OCI-LY1 (cell line): ENCODE data around the gene RPL7A.

Source experiments
- H2AFZ ChIP-seq: fragments of 200-600 bp; sonication (generic), shearing (Covaris generic); 2 replicates; pipeline ENCODE4 v1.6.0; 2014; ENCODE audit warnings: antibody characterized with exemption, mild to moderate bottlenecking, low read length
- H3F3A ChIP-seq: fragments of 200-600 bp; sonication (generic), shearing (Covaris generic); 2 replicates; pipeline ENCODE4 v1.6.0; 2014; ENCODE audit warnings: mild to moderate bottlenecking, antibody characterized with exemption, low read length, moderate library complexity; ENCODE audit not compliant: insufficient read depth
- H3K27ac ChIP-seq: fragments of 200-600 bp; sonication (generic); 2 replicates; pipeline ENCODE4 v1.5.1; 2014; ENCODE audit warnings: low read length, mixed run types, mild to moderate bottlenecking, low read depth; ENCODE audit not compliant: poor library complexity, severe bottlenecking
- H3K27me3 ChIP-seq: fragments of 200-600 bp; sonication (generic); 2 replicates; pipeline ENCODE4 v1.6.0; 2014; ENCODE audit warnings: antibody characterized with exemption, mild to moderate bottlenecking, low read length, moderate library complexity; ENCODE audit not compliant: insufficient read depth
- H3K36me3 ChIP-seq: fragments of 200-600 bp; sonication (generic); 2 replicates; pipeline ENCODE4 v1.6.1; 2014; ENCODE audit warnings: mild to moderate bottlenecking, antibody characterized with exemption, low read length, moderate library complexity, mixed read lengths; ENCODE audit not compliant: insufficient read depth
- H3K4me1 ChIP-seq: fragments of 200-600 bp; sonication (generic); 2 replicates; pipeline ENCODE4 v1.5.1; 2014; ENCODE audit warnings: mild to moderate bottlenecking, low read length, moderate library complexity; ENCODE audit not compliant: insufficient read depth, severe bottlenecking
- H3K4me2 ChIP-seq: fragments of 200-600 bp; sonication (generic), shearing (Covaris generic); 2 replicates; pipeline ENCODE4 v1.6.1; 2014; ENCODE audit warnings: low read length
- H3K4me3 ChIP-seq: fragments of 200-600 bp; sonication (generic); 2 replicates; pipeline ENCODE4 v1.5.1; 2014; ENCODE audit warnings: low read length, low read depth, mild to moderate bottlenecking, mixed read lengths; ENCODE audit not compliant: poor library complexity, severe bottlenecking
- H3K79me2 ChIP-seq: fragments of 200-600 bp; shearing (Covaris generic); 2 replicates; pipeline ENCODE4 v1.6.1; 2016; ENCODE audit warnings: mixed run types, low read length, mixed read lengths; ENCODE audit not compliant: insufficient read depth
- H3K9ac ChIP-seq: fragments of 200-600 bp; sonication (generic), shearing (Covaris generic); 2 replicates; pipeline ENCODE4 v1.6.1; 2014; ENCODE audit warnings: mild to moderate bottlenecking, low read length, mixed read lengths
- H3K9me2 ChIP-seq: fragments of 200-600 bp; sonication (generic), shearing (Covaris generic); 2 replicates; pipeline ENCODE4 v1.6.1; 2014; ENCODE audit warnings: low read depth, mild to moderate bottlenecking, low read length, mixed read lengths
- H3K9me3 ChIP-seq: fragments of 200-600 bp; shearing (Covaris generic); 2 replicates; pipeline ENCODE4 v1.6.1; 2014; ENCODE audit warnings: low read length, mixed read lengths
- H4K20me1 ChIP-seq: fragments of 200-600 bp; sonication (generic), shearing (Covaris generic); 2 replicates; pipeline ENCODE4 v1.6.0; 2016; ENCODE audit warnings: mild to moderate bottlenecking, low read length; ENCODE audit not compliant: insufficient read depth
- CTCF ChIP-seq: fragments of 200-600 bp; sonication (generic), shearing (Covaris generic); IDR thresholded peaks from 2 replicates; pipeline ENCODE4 v1.5.1; 2017; ENCODE audit warnings: mild to moderate bottlenecking, antibody characterized with exemption, low read length, moderate library complexity, mixed read lengths
- EZH2 ChIP-seq: fragments of 200-600 bp; sonication (generic), shearing (Covaris generic); IDR thresholded peaks from 2 replicates; pipeline ENCODE4 v1.8.0; 2017; ENCODE audit warnings: borderline replicate concordance, mixed run types, mild to moderate bottlenecking, antibody characterized with exemption, low read length, moderate library complexity, mixed read lengths

RPL7A gene

DNA sequence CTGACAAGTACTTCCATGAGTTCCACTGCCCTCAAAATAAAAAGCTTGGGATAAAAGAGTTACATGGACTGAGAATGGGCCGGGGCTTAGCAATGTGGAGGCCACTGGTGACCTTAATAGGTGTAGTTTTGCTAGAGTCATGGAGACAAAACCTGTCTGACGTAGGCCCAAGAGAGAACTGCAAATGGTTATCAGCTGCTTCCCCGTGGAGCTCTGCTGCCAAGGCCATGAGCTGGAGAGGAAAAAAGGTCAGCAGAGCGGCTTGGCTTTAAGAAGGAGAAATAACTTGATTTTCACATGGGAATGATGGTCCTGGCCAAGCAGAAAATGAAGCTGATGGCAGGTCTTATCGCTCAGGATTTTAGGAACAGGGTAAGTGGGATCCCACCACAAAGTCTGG is 8.4 kb upstream of the RPL7A start:
- Histone ChIP-seq H3K4me3 (no peak overlapping the region), H3K36me3 (peaks cover 62% of the 10 kb centered on the region), H3K79me2 (peaks cover 12% of the 10 kb centered on the region), H3K9me2 (no peaks in the 10 kb centered on the region), H3K4me1 (peaks cover 29% of the 10 kb centered on the region), H3K27ac (no peak overlapping the region), H3F3A (no peaks in the 10 kb centered on the region), H2AFZ (no peak overlapping the region), H3K4me2 (no peak overlapping the region), H3K9me3 (no peaks in the 10 kb centered on the region), H3K9ac (no peak overlapping the region), H4K20me1 (no peaks in the 10 kb centered on the region), H3K27me3 (no peaks in the 10 kb centered on the region)
- TF ChIP-seq CTCF: no peak
- TF ChIP-seq EZH2: no peak

DNA sequence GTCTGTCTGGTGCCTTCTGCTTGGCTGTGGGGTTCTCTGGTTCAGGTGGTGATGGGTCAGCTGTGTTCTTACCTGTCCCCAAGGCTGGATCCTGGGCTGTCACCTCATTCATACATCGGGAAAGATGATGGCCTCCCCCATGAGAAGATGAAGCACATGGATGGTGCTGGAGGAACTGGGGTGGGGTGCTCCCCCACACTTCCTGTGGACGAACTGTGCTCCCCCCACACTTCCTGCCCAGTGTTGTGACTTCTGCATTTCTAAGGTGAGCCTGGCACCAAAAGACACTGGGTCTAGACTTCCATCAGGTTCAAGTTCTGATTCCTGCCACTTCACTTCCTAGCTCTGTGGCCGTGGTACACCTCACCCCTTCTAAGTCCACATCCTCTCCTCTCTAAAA is 7.8 kb upstream of the RPL7A start:
- H3K9me2 ChIP-seq: no peaks in the 10 kb centered on the region
- no peaks in the 10 kb centered on the region for H3F3A ChIP-seq
- H3K27ac ChIP-seq: peak overlapping the region; percentile 44
- no peak overlapping the region for H3K4me3 ChIP-seq
- peak overlapping the region; percentile 25; the same call in 1 of the 2 replicates for H3K4me2 ChIP-seq
- no peaks in the 10 kb centered on the region for H3K9me3 ChIP-seq
- H3K27me3 ChIP-seq: no peaks in the 10 kb centered on the region
- H2AFZ ChIP-seq: no peak overlapping the region
- H3K79me2 ChIP-seq: peaks cover 5% of the 10 kb centered on the region
- peaks cover 23% of the 10 kb centered on the region for H3K4me1 ChIP-seq
- no peak overlapping the region; the same call in 1 of the 2 replicates for H3K9ac ChIP-seq
- peaks cover 66% of the 10 kb centered on the region for H3K36me3 ChIP-seq
- no peaks in the 10 kb centered on the region for H4K20me1 ChIP-seq
- no peak for TF ChIP-seq EZH2
- no peak for TF ChIP-seq CTCF

- Histone ChIP-seq H3K4me2 (no peak overlapping the region), H3K27ac (peak overlapping the region; percentile 44), H3K9me2 (no peaks in the 10 kb centered on the region)
These were observed 7.1 kb upstream of the RPL7A start for GRCh38 chr9:133340916-133341315.

More at GRCh38 chr9:133340916-133341315, 7.1 kb upstream of the RPL7A start:
- peaks cover 24% of the 10 kb centered on the region for H3K4me1 ChIP-seq
- no peaks in the 10 kb centered on the region for H4K20me1 ChIP-seq
- no peaks in the 10 kb centered on the region for H3K27me3 ChIP-seq
- no peak overlapping the region for H3K4me3 ChIP-seq
- H3K79me2 ChIP-seq: no peaks in the 10 kb centered on the region
- no peak overlapping the region for H3K9ac ChIP-seq
- H3K36me3 ChIP-seq: peaks cover 73% of the 10 kb centered on the region
- H3K9me3 ChIP-seq: no peaks in the 10 kb centered on the region
- H2AFZ ChIP-seq: no peak overlapping the region
- TF ChIP-seq CTCF (no peak), EZH2 (no peak)
- H3F3A ChIP-seq: no peaks in the 10 kb centered on the region
